GM12878 (cell line): ENCODE data around the gene ZNF423. TPM values are rescaled to one million over a fixed set of nuclear protein-coding genes. Genes with fewer than 3 reads are reported as not detected.

Experiments
- ATAC-seq: fragments of 200-7000 bp; cut with Tn5 transposase; 3 replicates; pipeline ENCODE4 v1.9.1; 2020; ENCODE audit warnings: mild to moderate bottlenecking, moderate library complexity
- BruUV-seq: library from RNA; stranded (reverse); fragments of 400-500 nt; replicated peaks from 2 replicates; lab custom pipeline; 2021; lab: Mats Ljungman, UMichigan
- CTCF ChIA-PET: fragments of 300-600 bp; sonication (Branson Sonifier 250); formaldehyde crosslinking; extraction: SDS; loops from one replicate; lab custom pipeline; 2021; ENCODE audit warnings: inconsistent platforms; lab: Yijun Ruan, JAX
- POLR2A ChIA-PET: fragments of 350-600 bp; formaldehyde crosslinking; extraction: SDS; loops from one replicate; lab custom pipeline; 2021; ENCODE audit warnings: inconsistent platforms; lab: Charles Lee
- RAD21 ChIA-PET: fragments of 300-600 bp; sonication (Branson Sonifier 250); formaldehyde crosslinking; loops from one replicate; lab custom pipeline; 2023; ENCODE audit warnings: antibody characterized with exemption; ENCODE audit not compliant: unreplicated experiment; lab: Charles Lee
- SMC1A ChIA-PET: fragments of 300-600 bp; sonication (Branson Sonifier 250); formaldehyde crosslinking; loops from one replicate; lab custom pipeline; 2023; ENCODE audit not compliant: unreplicated experiment, uncharacterized antibody; lab: Charles Lee
- DNase-seq: peaks from one replicate; pipeline ENCODE4 v3.0.0-alpha.2; 2011; ENCODE audit warnings: low read depth, low spot score
- FAIRE-seq: peaks from 3 replicates; lab custom pipeline; 2011; peaks lifted over from hg19 to GRCh38; lab: Jason Lieb, UNC
- H2AFZ ChIP-seq: 2 replicates; pipeline ENCODE4 v1.6.0; 2011; ENCODE audit warnings: low read depth, low read length, control low read depth; ENCODE audit not compliant: control insufficient read depth
- H3K27ac ChIP-seq: 2 replicates; pipeline ENCODE4 v1.5.1; 2011; ENCODE audit warnings: control low read depth; ENCODE audit not compliant: control insufficient read depth, insufficient read depth
- H3K27me3 ChIP-seq, 2 experiments: replicated peaks in 1 of 2; 2 replicates each; pipeline versions ENCODE4 v1.6.0 to v1.6.1; 2011; ENCODE audit warnings: low read length in 1 of 2; ENCODE audit not compliant: control insufficient read depth in 2 of 2, insufficient read depth in 2 of 2
- H3K36me3 ChIP-seq, 2 experiments: 2 replicates each; pipeline ENCODE4 v1.5.1; 2011; ENCODE audit warnings: low read length in 1 of 2; ENCODE audit not compliant: control insufficient read depth in 2 of 2, insufficient read depth in 2 of 2
- H3K4me1 ChIP-seq: 2 replicates; pipeline ENCODE4 v1.6.1; 2011; ENCODE audit warnings: mild to moderate bottlenecking, low read length, moderate library complexity, mixed read lengths; ENCODE audit not compliant: control insufficient read depth, insufficient read depth
- H3K4me2 ChIP-seq: 2 replicates; pipeline ENCODE4 v1.6.0; 2011; ENCODE audit warnings: control low read depth; ENCODE audit not compliant: control insufficient read depth, insufficient read depth
- H3K4me3 ChIP-seq: fragments of 200-600 bp; sonication (generic); 2 replicates; pipeline ENCODE4 v1.5.1; 2016
- H3K79me2 ChIP-seq: 2 replicates; pipeline ENCODE4 v1.6.0; 2011; ENCODE audit warnings: low read length; ENCODE audit not compliant: control insufficient read depth, insufficient read depth
- H3K9ac ChIP-seq: 2 replicates; pipeline ENCODE4 v1.8.0; 2011; ENCODE audit warnings: low read length, control low read depth, mixed read lengths; ENCODE audit not compliant: control insufficient read depth, insufficient read depth
- H3K9me3 ChIP-seq: replicated peaks from 3 replicates; pipeline ENCODE4 v1.5.1; 2011; ENCODE audit warnings: mild to moderate bottlenecking, low read length; ENCODE audit not compliant: control insufficient read depth, insufficient read depth
- H4K20me1 ChIP-seq: 2 replicates; pipeline ENCODE4 v1.6.0; 2011; ENCODE audit not compliant: control insufficient read depth, insufficient read depth
- BCL11A ChIP-seq: IDR thresholded peaks from 2 replicates; pipeline ENCODE4 v1.6.1; 2011; ENCODE audit warnings: low read depth, low read length
- CBX5 ChIP-seq: sonication (generic); IDR thresholded peaks from 2 replicates; pipeline ENCODE4 v1.6.1; 2016; ENCODE audit warnings: low read depth, moderate library complexity, mild to moderate bottlenecking, inconsistent platforms
- SMAD5 ChIP-seq: IDR thresholded peaks from 2 replicates; pipeline ENCODE4 v1.6.1; 2016; ENCODE audit warnings: antibody characterized with exemption, low read depth
- SMC3 ChIP-seq: IDR thresholded peaks from 2 replicates; pipeline ENCODE4 v1.6.1; 2011; ENCODE audit warnings: low read length, improper control_type of control experiment, borderline replicate concordance
- SP1 ChIP-seq: IDR thresholded peaks from one replicate; pipeline ENCODE4 v1.6.1; 2011; ENCODE audit warnings: low read depth, low read length
- WGBS: methylation state at CpG from one replicate; pipeline ENCODE4 v1.1.6; 2016; ENCODE audit warnings: low lambda C conversion rate; ENCODE audit not compliant: insufficient replicate concordance, insufficient coverage; ENCODE audit errors: missing lambda C conversion rate; 5-methylcytosine and 5-hydroxymethylcytosine counted together
- in situ Hi-C: fragments of 300-500 bp; cut with MboI; formaldehyde crosslinking; loops from 9 replicates; pipeline ENCODE4 v1.14.3; 2018; ENCODE audit warnings: mixed read lengths
- intact Hi-C: fragments of 100-400 bp; cut with micrococcal nuclease; formaldehyde crosslinking; loops from one replicate; pipeline ENCODE4 v1.14.2; 2022; ENCODE audit not compliant: unreplicated experiment
- polyA plus RNA-seq, 11 experiments: library from polyadenylated mRNA; depleted of rRNA in 4 of 11; unstranded in 6 of 11; stranded (reverse) in 5 of 11; fragments of >200 nt; fragmentation: Nextera tagmentation in 4 of 11; fragmentation: Illumina TruSeq in 1 of 11; extraction: Ambion mirVana in 4 of 11; extraction: Trizol in 1 of 11; gene quantifications; 1 replicate in 1 of 11; 2 replicates in 10 of 11; pipeline versions ENCODE4 v1.2.1 to v1.2.3, GENCODE V29; 2011 to 2016; ENCODE audit warnings: inconsistent platforms in 2 of 11, missing spikeins in 2 of 11, low read depth in 1 of 11
- total RNA-seq, 4 experiments: library from RNA; depleted of rRNA in 3 of 4; stranded (reverse); fragments of >200 nt in 3 of 4; fragmentation: Illumina TruSeq in 1 of 4; extraction: Trizol in 1 of 4; gene quantifications; 2 replicates each; pipeline versions ENCODE4 v1.2.1 to v1.2.3, GENCODE V29; 2013 to 2021
- TF ChIP-seq, protein P1 (sequence below): IDR thresholded peaks from 2 replicates; pipeline ENCODE4 v1.6.1; 2012; ENCODE audit warnings: low read depth, low read length, improper control_type of control experiment
- TF ChIP-seq, protein P2 (sequence below): fragments of 450-650 bp; IDR thresholded peaks from 2 replicates; pipeline ENCODE4 v1.6.1; 2017; ENCODE audit warnings: mild to moderate bottlenecking, moderate library complexity
- TF ChIP-seq, protein P3 (sequence below): fragments of 450-650 bp; IDR thresholded peaks from 2 replicates; pipeline ENCODE4 v1.6.1; 2017; ENCODE audit warnings: antibody characterized with exemption, mild to moderate bottlenecking, moderate library complexity

ZNF423 gene
- total and polyA plus RNA-seq, 10 of the 15 experiments (the other 5 are each of a cell fraction or from before 2014, with no cell fraction given) = 0.03 to 0.64 (median 0.10) TPM

DNA sequence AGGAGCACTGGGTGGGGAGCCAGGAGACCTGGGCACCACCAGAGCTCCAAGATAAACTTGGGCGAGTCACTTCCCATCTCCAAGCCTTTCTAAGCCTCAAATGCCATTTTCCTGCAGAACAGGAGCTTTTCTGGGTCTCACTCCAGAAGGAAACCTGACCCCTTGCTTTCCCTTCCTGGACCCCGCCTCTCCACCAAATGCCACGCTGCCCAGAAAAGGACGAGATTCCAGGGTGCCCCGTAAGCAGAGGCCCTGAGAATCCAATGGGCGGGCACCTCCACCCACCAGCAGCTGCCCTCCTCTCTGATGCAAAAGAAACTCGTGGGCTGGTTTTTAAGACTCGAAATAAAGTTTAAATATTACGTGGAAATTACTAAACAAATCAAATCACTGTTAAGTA is 31.3 kb downstream of the ZNF423 start:
- intact Hi-C loops = no loop called here
- Histone ChIP-seq H3K9ac (no peak overlapping the region), H3K27ac (no peak overlapping the region), H2AFZ (no peak overlapping the region), H3K4me2 (no peak overlapping the region), H3K79me2 (no peaks in the 10 kb centered on the region), H3K4me3 (no peak overlapping the region), H3K36me3 (no peaks in the 10 kb centered on the region), H3K9me3 (no peaks in the 10 kb centered on the region), H3K4me1 (no peaks in the 10 kb centered on the region), H4K20me1 (no peaks in the 10 kb centered on the region), H3K27me3 (peaks cover 2 to 8% of the 10 kb centered on the region in 2 experiments; a peak in 3 of 4 replicates)
- no peak for ATAC-seq
- RAD21 ChIA-PET = no interaction called here
- TF ChIP-seq, protein P1, sequence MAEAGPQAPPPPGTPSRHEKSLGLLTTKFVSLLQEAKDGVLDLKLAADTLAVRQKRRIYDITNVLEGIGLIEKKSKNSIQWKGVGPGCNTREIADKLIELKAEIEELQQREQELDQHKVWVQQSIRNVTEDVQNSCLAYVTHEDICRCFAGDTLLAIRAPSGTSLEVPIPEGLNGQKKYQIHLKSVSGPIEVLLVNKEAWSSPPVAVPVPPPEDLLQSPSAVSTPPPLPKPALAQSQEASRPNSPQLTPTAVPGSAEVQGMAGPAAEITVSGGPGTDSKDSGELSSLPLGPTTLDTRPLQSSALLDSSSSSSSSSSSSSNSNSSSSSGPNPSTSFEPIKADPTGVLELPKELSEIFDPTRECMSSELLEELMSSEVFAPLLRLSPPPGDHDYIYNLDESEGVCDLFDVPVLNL = no peak
- no peak for DNase-seq
- BruUV-seq = no TSS peak
- CTCF ChIA-PET = no interaction called here
- FAIRE-seq = no peak
- POLR2A ChIA-PET = no interaction called here
- SMC1A ChIA-PET = no interaction called here
- WGBS = 9% methylated on average over 9 of the region's 9 CpGs
- in situ Hi-C loops = no loop called here

DNA sequence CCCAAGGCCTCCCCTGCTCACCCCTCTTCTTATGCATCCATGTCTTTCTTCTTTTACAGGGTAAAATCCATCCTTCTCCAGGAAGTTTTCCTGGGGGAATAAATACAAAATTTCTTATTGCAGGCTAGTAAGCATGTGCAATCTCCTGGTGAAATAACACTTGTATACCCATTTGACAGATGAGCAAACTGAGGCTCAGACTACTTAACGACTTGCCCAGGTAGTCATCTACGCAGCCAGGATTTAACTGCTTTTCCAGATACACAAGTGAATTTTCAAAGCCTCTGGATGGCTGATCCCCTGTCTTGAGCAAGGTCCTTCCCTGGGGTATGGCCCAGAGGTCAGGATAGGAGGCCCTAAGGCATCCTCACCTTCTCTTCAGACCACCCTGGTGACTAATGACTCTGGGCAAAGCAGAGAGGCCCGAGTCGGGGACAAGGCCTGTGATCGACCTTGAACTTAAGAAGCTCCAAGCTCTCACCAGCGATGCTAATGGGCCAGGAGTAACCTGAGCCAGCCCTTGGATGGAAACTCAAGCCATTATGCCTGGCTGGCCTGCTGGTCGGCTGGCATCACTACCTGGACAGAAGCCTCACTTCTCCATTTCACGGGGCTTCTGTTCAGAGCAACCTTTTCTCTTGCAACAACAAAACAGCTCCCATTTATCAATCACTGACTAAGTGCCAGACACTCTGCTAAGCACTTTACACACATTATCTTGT is 33.1 kb downstream of the ZNF423 start:
- Histone ChIP-seq H3K36me3 (no peaks in the 10 kb centered on the region), H3K9ac (no peak overlapping the region), H3K4me3 (no peak overlapping the region), H2AFZ (no peak overlapping the region), H4K20me1 (no peaks in the 10 kb centered on the region), H3K27me3 (peaks cover 2 to 5% of the 10 kb centered on the region in 2 experiments; a peak in 2 of 4 replicates), H3K27ac (no peak overlapping the region), H3K4me2 (no peak overlapping the region), H3K4me1 (no peaks in the 10 kb centered on the region), H3K79me2 (no peaks in the 10 kb centered on the region), H3K9me3 (no peaks in the 10 kb centered on the region)
- 9% methylated on average over 8 of the region's 8 CpGs for WGBS
- ChIA-PET RAD21 (no interaction called here), SMC1A (no interaction called here), POLR2A (no interaction called here), CTCF (no interaction called here)
- in situ Hi-C loops = no loop called here
- no peak for ATAC-seq
- intact Hi-C loops = no loop called here
- no peak for FAIRE-seq
- BruUV-seq = no TSS peak
- DNase-seq = no peak
- TF ChIP-seq CBX5 = no peak
- no peak for TF ChIP-seq BCL11A
- no peak for TF ChIP-seq SMC3
- no peak for TF ChIP-seq SP1
- TF ChIP-seq, protein P2, sequence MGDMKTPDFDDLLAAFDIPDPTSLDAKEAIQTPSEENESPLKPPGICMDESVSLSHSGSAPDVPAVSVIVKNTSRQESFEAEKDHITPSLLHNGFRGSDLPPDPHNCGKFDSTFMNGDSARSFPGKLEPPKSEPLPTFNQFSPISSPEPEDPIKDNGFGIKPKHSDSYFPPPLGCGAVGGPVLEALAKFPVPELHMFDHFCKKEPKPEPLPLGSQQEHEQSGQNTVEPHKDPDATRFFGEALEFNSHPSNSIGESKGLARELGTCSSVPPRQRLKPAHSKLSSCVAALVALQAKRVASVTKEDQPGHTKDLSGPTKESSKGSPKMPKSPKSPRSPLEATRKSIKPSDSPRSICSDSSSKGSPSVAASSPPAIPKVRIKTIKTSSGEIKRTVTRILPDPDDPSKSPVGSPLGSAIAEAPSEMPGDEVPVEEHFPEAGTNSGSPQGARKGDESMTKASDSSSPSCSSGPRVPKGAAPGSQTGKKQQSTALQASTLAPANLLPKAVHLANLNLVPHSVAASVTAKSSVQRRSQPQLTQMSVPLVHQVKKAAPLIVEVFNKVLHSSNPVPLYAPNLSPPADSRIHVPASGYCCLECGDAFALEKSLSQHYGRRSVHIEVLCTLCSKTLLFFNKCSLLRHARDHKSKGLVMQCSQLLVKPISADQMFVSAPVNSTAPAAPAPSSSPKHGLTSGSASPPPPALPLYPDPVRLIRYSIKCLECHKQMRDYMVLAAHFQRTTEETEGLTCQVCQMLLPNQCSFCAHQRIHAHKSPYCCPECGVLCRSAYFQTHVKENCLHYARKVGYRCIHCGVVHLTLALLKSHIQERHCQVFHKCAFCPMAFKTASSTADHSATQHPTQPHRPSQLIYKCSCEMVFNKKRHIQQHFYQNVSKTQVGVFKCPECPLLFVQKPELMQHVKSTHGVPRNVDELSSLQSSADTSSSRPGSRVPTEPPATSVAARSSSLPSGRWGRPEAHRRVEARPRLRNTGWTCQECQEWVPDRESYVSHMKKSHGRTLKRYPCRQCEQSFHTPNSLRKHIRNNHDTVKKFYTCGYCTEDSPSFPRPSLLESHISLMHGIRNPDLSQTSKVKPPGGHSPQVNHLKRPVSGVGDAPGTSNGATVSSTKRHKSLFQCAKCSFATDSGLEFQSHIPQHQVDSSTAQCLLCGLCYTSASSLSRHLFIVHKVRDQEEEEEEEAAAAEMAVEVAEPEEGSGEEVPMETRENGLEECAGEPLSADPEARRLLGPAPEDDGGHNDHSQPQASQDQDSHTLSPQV = no peak
- TF ChIP-seq SMAD5 = no peak
- TF ChIP-seq, protein P3, sequence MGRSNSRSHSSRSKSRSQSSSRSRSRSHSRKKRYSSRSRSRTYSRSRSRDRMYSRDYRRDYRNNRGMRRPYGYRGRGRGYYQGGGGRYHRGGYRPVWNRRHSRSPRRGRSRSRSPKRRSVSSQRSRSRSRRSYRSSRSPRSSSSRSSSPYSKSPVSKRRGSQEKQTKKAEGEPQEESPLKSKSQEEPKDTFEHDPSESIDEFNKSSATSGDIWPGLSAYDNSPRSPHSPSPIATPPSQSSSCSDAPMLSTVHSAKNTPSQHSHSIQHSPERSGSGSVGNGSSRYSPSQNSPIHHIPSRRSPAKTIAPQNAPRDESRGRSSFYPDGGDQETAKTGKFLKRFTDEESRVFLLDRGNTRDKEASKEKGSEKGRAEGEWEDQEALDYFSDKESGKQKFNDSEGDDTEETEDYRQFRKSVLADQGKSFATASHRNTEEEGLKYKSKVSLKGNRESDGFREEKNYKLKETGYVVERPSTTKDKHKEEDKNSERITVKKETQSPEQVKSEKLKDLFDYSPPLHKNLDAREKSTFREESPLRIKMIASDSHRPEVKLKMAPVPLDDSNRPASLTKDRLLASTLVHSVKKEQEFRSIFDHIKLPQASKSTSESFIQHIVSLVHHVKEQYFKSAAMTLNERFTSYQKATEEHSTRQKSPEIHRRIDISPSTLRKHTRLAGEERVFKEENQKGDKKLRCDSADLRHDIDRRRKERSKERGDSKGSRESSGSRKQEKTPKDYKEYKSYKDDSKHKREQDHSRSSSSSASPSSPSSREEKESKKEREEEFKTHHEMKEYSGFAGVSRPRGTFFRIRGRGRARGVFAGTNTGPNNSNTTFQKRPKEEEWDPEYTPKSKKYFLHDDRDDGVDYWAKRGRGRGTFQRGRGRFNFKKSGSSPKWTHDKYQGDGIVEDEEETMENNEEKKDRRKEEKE = no peak
